ENCODE measurements around the gene MPI.
"Not testable (repeated sequence)": the region's sequence is repeated elsewhere in the genome, so short reads cannot be mapped to it uniquely, and the experiment has no call there.

MPI gene

DNA sequence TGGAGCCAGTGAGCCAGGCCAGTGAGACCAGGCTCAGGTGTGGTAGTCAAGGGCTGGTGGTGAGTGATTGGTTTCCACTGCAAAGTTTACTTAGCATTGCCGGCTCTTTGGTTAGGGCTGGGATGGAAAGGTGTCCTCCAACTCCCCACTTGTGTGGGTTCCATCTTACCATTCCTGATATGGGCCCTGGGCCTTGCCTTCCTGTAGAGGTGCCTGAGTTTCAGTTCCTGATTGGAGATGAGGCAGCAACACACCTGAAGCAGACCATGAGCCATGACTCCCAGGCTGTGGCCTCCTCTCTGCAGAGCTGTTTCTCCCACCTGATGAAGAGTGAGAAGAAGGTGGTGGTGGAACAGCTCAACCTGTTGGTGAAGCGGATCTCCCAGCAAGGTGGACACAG, 3.1 kb downstream of the MPI start:
- no peak for DNase-seq (ENCODE audit: low spot score)

DNA sequence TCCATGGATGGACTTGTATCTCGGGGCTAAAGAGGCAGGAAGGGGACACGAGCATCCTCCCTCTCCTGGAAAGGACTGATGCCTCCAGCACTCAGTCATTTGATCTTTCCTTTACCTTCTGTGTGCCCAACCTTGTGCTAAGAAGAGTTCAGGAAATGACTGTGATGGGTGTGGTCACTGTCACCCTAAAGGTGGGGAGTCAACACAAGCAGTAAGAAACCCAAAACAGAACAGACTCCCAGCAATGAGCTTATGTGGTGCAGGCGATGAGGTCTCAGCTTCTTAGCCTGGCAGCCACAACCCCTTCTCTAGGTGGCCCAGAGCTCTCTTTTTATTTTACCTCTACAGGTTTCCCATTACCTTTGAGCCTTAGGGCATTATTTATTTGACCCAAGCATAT, 3.8 kb downstream of the MPI start:
- no peak for DNase-seq (ENCODE audit: low spot score)

DNA sequence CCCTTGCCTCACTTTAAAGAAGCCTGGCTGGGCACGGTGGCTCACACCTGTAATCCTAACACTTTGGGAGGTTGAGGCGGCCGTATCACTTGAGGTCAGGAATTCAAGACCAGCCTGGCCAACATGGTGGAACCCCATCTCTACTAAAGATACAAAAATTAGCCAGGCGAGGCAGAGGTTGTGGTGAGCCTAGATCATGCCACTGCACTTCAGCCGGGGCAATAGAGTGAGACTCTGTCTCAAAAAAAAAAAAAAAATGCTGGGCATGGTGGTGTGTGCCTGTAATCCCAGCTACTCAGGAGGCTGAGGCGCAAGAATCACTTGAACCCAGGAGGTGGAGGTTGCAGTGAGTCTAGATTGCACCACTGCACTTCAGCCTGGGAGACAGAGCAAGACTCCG, 4.5 kb downstream of the MPI start:
- not testable (repeated sequence) for DNase-seq (ENCODE audit: low spot score)

DNA sequence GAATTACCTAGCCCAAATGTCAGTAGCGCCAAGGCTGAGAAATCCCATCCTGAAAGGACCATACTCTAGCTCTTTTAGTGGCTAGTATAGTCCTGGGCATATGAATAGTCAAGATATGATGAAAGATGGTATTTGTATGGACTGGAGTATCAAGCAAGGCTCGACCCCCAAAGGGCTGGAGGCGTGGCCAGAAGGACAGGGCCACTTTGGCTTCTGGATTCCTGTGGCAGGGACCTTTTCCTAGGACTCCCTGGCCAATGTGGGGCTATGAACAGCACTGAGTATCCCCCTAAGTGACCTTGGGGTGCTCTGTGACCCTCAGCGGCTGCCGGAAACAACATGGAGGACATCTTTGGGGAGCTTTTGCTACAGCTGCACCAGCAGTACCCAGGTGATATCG, 6.0 kb downstream of the MPI start:
- no peak for DNase-seq (ENCODE audit: low spot score)

DNA sequence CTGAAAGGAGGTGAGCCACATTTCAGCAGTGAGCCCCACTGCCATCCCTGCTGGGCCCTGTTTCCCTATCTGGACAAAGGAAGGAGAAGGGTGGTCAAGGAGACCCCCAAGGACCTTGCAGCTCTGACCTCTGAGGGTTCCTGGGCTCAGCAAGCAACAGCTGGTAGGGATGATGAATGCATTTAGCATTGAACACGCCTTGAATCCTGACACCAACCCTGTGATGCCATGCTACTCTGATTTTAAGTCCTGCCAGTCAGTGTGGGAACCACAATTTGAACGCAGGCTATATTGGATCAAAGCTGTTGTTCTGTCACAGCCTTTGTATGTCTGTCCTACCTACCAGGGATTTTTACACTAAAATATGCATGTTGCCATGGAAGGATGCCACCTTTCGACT, 6.5 kb downstream of the MPI start:
- DNase-seq (ENCODE audit: low spot score), result no peak

DNA sequence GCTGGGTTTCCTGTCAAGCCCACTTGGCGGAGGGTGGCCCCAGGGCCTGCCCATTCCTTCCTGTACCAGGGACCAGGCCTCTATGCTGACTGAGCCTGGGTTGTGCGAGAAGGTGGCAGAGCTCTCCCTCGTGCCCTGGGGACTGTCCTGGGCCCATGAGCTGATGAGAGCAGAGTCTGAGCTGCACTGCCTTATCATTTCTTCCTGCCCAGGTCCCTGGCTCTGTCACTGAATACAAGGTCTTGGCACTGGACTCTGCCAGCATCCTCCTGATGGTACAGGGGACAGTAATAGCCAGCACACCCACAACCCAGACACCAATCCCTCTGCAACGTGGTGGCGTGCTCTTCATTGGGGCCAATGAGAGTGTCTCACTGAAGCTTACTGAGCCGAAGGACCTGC, 7.5 kb downstream of the MPI start:
- no peak for DNase-seq (ENCODE audit: low spot score)

DNA sequence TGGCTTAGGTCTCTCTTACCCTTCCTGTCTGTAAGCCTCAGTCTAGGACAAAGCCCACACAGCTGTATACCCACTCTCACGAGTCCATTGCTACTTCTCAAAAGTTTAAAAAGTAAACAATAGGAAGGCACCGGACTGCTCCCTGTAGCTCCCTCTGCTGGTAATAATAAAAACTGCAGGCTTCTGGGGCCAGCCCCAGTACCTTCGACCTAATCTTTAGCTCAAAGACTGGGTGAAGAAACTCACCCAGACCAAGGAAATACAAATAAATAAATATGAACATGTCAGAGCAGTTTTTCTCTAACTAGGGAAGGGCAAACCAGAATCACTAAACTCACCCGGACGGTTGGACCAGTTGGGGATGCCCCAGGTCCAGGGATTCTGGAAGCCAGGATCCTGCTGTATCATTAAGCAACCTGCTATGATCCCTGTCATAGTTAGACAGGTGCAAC, 11.8 kb downstream of the MPI start:
- peak; percentile 84 for DNase-seq (ENCODE audit: low spot score)

DNA sequence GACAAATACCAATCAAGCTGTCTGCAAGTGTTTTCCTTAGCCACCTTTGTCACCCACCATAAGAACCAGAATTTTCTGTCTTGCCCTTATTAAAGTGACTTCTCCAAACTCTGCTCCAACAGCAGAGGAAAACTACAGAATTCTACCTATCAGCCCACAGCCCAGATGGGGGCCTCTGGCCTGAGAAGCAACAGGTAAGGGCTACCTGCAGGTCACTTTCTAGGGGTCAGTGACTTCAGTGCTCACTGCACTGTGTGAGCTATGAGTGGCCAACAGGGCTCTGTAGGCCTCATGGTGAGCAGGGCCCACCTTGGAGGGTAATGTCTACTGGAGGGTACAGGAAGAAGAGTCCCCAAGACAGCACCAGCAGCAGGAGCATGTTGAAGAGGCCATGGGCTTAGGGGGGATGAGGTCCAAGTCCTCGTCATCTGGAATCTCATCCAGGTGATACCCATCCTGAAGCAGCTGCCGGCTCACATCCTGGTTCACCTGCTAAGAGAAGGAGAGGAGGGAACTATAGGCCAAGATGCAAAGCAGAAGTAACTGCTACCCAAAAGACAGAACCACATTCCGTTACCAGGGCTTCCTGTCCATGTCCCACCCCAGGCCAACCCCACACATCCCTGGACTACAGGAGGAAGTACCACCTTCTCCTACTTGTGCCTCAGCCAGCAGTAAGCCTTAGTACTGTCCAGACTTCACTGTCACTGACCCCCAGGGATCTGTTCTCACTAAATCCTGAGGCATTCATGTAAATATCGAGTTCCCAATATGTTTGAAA, 12.6 kb downstream of the MPI start:
- DNase-seq (ENCODE audit: low spot score), result no peak

DNA sequence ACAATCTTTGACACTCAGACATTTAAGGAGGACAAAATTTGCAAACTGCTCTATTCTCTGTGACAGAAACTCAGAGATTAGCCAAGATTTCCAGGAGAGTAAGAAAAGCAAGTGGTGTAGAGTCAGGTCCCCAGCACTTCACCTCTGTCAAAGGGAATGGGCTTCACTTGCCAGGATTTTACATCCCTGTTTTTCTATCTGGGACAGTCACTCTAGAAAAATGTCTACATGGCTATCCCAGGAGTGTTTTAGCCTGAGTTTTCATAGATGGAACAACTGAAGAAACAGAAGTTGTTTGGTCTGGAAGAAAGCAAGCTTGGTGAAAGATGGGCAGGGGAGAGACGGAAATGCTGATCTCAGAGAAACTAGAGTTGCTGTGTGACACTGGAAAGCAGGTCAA, 13.8 kb downstream of the MPI start:
- no peak for DNase-seq (ENCODE audit: low spot score)

DNA sequence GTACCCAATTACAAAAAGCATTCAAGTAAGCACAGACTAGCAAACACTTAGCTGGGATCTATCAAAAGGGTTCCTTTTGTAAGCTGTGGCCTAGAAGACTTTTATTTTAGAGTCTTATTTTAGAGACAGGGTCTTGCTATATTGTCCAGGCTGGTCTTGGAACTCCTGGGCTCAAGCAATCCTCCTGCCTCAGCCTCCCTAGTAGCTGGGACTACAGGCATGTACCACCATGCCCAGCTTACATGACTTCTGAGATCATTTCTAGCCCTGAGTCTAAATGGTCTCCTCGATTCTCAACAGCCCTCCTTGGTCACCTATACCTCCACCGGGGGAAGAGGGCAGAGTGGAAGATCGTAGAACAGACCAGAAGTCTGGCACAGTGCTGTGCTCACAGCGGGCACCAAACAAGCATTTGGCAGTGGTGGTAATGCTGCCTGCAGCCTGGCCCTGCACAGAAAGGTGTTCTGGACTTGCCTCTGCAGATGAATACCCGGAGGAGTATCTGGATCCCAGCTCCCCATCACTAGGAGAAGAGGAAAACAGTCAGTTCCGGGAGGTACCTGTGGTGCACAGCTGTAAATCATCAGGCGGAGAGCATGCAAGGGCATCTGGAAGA, 14.5 kb downstream of the MPI start:
- no peak for DNase-seq (ENCODE audit: low spot score)

DNA sequence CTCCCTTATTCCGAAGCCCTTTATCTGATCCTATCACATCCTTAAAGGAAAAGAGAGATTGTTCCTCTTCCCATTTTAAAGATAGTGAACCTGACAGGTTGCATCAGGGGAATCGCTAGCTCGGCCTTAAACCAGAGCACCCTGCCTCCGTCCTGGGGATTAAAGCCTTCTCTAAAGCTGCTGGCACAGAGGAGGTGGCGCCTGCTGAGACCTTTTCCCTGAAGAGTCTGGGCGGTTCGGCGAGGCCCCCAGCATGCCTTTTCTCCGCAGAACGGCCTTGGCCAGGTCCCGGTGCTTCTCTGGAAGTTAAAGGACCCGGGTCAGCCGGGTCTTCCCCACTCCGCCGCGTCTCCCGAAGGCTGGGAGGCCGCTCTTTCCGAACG, 16.2 kb downstream of the MPI start:
- DNase-seq (ENCODE audit: low spot score), result no peak

DNA sequence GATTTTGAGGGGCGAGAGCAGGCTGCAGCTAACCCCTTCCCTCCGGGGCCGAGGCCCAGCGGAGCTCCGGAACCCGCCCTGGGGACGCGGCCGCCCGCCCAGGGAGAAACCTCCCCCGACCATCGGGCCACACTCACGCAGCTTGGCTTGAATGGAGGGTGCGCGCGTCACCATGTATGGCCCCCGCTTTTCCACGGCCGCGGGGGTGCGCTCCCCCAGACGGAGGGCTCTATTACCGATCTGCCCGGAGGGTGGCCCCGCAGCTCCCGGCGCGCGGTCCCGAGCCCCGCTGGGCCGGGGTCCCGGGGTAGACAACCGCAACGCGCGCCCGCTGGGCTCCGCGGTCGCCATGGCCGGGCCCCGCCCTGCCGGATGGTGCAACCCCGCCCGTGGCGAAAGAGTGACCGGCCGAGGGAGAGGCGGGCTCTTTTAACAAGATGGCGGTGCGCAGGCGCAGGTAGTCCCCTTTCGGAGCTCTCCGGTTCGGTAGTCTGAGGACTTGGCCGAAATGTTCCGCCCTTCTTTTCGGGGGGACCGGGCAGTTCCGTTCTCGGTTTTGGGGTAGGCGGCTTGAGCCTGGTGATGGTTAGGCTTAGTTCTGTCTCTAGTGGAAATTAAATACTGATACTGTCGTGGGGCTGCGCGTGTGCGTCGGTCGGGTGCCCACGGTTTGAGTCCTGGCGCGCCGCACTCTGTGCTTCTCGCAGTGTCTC, 16.8 kb downstream of the MPI start, which contains the start of gene FAM219B:
Gene FAM219B (minus strand): TSS at position 402 of the 713 bp plus-strand sequence. CDS start 51 bp downstream, at position 351.
- DNase-seq (ENCODE audit: low spot score), result peak; percentile 90

DNA sequence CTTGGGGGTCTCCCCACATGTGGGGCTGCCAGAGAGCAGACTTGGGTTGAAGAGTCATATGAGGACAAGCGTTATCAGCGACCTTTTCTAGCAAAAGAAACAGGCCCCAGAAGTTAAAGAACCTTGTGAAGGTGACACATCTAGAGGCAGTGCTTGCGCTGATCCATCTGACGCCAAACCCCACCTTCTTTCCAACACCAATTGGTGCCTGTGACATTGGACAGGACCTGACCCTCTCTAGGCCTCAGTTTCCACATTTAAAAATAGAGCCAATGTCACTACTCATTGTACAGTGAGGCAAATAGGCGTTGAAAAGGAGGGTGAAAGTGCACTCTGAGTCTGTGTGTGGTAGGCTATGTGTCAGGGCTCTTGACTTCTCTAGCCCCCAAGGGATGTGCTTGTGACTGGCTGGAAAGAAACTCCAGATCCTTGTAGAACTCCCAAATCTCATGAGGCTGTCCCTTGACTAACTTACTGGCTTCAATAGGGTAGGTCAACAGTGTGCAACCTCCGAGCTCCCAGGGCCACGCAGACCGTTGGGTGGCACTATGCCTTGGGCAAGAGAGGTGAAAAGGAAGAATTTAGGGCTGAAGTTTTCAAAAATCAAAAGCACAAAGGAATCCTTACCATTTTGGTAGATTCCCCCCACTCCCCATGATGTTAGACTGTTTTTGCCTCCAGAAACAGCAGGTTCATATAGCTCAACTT, 17.5 kb downstream of the MPI start:
- no peak for DNase-seq (ENCODE audit: low spot score)

DNA sequence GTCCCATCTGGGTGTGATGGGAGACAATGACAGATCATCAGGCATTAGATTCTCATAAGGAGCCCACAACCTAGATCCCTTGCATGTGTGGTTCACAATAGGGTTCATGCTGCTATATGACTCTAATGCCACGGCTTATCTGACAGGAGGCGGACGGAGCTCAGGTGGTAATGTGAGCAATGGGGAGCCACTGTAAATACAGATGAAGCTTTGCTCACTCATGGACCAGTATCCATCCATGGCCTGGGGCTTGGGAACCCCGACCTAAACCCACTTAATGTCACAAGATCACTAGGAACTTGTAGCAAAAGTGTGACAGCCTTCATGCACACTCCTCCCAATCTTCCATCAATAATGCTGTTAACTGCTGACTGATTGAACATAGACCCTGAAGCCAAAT, 18.8 kb downstream of the MPI start:
- DNase-seq (ENCODE audit: low spot score), result no peak

DNA sequence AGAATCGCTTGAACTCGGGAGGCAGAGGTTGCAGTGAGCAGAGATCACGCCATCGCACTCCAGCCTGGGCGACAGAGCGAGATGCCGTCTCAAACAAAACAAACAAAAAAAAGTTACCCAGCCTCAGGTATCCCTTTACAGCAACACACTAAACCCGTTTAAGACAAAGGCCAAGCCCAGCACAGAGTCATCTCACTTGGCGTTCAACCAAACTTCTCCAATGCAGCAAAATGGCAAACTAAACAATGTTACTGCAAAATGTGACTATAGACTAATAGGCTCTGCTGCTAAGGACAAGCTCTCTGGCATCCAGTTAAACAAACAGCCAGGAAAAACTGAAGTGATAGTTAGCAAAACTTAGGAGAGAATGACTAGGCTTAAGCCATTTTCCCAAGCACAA, 23.2 kb downstream of the MPI start:
- no peak for DNase-seq (ENCODE audit: low spot score)

DNA sequence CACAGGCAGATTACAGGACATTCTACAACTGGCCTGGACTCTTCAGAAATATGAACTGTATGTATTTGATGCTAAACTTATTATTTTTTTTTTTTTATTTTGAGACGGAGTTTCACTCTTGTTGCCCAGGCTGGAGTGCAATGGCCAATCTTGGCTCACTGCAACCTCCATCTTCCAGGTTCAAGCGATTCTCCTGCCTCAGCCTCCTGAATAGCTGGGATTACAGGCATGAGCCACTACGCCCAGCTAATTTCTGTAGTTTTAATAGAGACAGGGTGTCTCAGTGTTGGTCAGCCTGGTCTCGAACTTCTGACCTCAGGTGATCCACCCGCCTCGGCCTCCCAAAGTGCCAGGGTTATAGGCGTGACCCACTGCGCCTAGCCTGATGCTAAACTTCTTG, 24.0 kb downstream of the MPI start:
- DNase-seq (ENCODE audit: low spot score), result not testable (repeated sequence)

DNA sequence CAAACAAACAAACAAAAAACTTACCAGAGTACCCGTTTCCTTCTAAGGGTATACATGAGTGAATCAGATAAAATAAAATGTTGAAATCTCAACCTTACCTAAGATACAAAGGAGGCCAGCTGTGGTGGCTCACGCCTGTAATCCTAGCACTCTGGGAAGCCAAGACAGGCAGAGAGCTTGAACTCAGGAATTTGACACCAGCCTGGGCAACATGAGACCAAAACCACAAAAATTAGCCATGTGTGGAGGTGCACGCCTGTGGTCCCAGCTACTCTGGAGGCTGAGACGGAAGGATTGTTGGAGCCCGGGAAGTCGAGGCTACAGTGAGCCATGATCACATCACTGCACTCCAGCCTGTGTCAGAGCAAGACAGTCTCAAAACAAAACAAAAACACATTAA, 27.8 kb downstream of the MPI start:
- DNase-seq (ENCODE audit: low spot score), result no peak

DNA sequence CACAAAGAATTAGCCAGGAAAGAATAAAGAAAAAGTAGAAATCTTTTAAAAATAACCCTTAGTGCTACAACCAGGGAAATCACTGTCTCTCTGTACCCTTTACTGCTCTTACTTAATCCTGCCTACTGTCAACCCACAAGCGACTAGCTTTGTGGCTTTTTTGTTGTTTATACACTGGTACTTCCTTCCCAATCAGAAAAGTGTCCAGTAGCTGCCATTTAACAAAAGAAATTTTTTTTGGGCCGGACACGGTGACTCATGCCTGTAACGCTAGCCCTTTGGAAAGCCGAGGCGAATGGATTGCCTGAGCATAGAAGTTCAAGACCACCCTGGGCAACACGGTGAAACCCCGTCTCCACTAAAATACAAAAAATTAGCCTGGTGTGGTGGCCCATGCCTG, 30.6 kb downstream of the MPI start:
- no peak for DNase-seq (ENCODE audit: low spot score)

DNA sequence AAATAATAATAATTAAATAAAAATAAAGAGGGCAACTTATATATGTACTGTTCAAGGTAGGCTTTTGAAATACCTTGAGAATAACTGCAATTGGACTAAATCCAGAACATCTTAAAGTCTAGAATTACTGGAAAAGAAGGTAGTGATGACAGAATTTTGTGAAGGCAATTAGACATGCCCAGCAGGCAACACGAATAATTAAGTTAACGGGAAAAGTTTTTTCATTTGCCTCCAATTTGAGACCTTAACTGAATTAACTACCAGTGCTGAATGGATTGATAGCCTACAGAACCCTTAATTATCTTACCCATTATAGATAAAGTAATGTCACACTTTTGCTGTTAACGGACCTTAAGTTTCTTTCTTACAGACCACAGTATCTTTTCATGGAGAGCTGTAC, 34.7 kb downstream of the MPI start:
- DNase-seq (ENCODE audit: low spot score), result no peak

DNA sequence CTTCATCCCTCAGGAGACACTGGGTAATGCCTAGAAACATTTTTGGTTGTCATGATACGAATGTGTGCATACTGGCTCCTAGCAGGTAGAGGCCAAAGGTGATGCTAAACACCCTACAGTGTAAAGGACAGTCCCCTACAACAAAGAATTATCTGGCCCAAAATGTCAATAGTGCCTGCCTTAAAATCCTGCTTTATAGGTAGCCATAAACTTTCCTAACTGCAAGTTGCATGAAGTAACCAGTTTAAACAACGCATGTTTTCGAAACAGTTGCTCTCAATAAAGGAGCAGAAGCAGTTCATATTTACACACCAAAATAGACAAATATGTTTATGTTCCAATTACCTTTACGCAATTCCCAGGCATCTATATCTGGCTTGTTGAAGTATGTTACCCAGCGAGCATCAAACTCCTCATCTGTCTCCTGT, 38.9 kb downstream of the MPI start:
- DNase-seq (ENCODE audit: low spot score), result no peak

DNA sequence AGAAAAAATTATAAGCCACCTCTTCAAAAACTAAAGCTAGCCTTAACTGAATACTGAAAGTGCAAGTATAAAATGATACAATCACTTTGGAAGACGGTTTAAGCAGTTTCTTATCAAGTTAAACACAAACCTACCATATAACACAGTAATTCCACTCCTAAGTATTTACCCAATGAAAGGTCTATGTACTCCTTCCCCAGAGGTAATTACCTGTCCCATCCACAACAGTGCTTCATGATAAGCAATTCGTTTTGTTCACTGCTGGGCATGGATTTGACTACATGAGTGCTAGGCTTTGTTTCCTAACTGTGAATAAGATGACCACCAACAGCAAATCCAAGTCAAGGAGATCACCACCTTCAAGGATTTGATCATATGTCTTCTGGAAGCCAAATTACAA, 43.7 kb downstream of the MPI start:
- no peak for DNase-seq (ENCODE audit: low spot score)

DNA sequence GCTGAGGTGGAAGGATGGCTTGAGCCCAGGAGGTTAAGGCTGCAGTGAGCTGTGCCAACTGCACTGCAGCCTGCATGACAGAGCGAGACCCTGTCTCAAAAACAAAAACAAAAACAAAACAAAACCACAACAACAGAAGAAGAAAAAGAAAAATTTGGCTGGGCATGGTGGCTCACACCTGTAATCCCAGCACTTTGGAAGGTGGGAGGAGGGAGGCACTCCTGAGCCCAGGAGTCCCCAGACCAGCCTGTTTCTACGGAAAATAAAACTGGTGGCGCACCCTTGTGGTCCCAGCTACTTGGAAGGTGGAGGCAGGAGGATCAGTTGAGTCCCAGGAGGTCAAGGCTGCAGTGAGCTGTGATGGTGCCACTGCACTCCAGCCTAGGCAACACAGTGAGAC, 45.4 kb downstream of the MPI start:
- not testable (repeated sequence) for DNase-seq (ENCODE audit: low spot score)

DNA sequence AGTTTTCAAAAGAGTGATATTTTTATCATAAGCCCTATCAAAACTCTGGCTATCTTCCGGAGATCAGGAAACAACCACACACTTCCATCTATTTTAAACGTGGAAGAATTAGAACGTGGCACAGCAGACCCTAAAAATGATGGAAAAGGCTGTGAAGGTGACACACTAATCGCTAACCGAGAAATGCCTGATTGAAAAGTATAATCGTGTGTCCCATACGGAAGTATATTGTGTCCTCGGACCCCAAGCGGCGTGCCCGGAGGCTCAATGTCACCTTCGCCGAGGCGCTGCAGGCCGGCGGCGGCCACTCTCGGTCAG, 47.4 kb downstream of the MPI start:
- DNase-seq (ENCODE audit: low spot score), result no peak

Data from germinal center (tissue), 1 donor.